ENCODE measurements around the gene MARK3. TPM values are rescaled to one million over a fixed set of nuclear protein-coding genes. Genes with fewer than 3 reads are reported as not detected.

The MARK3 gene
- total RNA-seq, 1 experiment from 2014 or later = 78.0 TPM

GRCh38 chr14:103366741-103367140, 18.5 kb upstream of the MARK3 start:
- Histone ChIP-seq H3K36me3 (ENCODE audit: control insufficient read depth, insufficient read depth, low read length) (no peaks in the 10 kb centered on the region), H3K9me3 (peaks cover 22% of the 10 kb centered on the region), H3K4me3 (ENCODE audit: low read depth, low read length) (no peak overlapping the region), H3K27me3 (replicated peaks; ENCODE audit: control insufficient read depth, insufficient read depth, low read length) (no peaks in the 10 kb centered on the region), H3K4me1 (no peaks in the 10 kb centered on the region)
- no TSS peak for BruUV-seq (replicated peaks)
- intact Hi-C loops (cut with micrococcal nuclease; ENCODE audit: unreplicated experiment) = no loop called here
- no peaks in the 10 kb centered on the region for H3K27me3 Mint-ChIP-seq (ENCODE audit: insufficient read depth, unreplicated experiment)
- TF ChIP-seq, protein P1, sequence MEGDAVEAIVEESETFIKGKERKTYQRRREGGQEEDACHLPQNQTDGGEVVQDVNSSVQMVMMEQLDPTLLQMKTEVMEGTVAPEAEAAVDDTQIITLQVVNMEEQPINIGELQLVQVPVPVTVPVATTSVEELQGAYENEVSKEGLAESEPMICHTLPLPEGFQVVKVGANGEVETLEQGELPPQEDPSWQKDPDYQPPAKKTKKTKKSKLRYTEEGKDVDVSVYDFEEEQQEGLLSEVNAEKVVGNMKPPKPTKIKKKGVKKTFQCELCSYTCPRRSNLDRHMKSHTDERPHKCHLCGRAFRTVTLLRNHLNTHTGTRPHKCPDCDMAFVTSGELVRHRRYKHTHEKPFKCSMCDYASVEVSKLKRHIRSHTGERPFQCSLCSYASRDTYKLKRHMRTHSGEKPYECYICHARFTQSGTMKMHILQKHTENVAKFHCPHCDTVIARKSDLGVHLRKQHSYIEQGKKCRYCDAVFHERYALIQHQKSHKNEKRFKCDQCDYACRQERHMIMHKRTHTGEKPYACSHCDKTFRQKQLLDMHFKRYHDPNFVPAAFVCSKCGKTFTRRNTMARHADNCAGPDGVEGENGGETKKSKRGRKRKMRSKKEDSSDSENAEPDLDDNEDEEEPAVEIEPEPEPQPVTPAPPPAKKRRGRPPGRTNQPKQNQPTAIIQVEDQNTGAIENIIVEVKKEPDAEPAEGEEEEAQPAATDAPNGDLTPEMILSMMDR (IDR thresholded peaks at IDR 0.05; ENCODE audit: insufficient read depth in 1 of 2, low read depth in 1 of 2, low read length in 1 of 2, severe bottlenecking in 1 of 2, unreplicated experiment in 1 of 2) = no peak
- H3K27ac Mint-ChIP-seq (ENCODE audit: unreplicated experiment) = no peak overlapping the region
- H3K9me3 Mint-ChIP-seq (ENCODE audit: unreplicated experiment) = peaks cover 24% of the 10 kb centered on the region
- H3K4me3 Mint-ChIP-seq (ENCODE audit: unreplicated experiment) = no peak overlapping the region
- ChIA-PET CTCF (interaction anchor here (0.6 kb wide), 1 partner anchor 12 kb away, joined by 5 read pairs; no protein-coding TSS in a partner anchor), POLR2A (no interaction called here)
- no peaks in the 10 kb centered on the region for H3K4me1 Mint-ChIP-seq (ENCODE audit: low read depth, unreplicated experiment)
- DNase-seq = no peak
- H3K36me3 Mint-ChIP-seq (ENCODE audit: insufficient read depth, unreplicated experiment) = peaks cover 5% of the 10 kb centered on the region

GRCh38 chr14:103367995-103368394, 17.2 kb upstream of the MARK3 start:
- Histone ChIP-seq H3K27me3 (replicated peaks; ENCODE audit: control insufficient read depth, insufficient read depth, low read length) (no peaks in the 10 kb centered on the region), H3K36me3 (ENCODE audit: control insufficient read depth, insufficient read depth, low read length) (no peaks in the 10 kb centered on the region), H3K4me1 (no peaks in the 10 kb centered on the region), H3K4me3 (ENCODE audit: low read depth, low read length) (no peak overlapping the region), H3K9me3 (peaks cover 10% of the 10 kb centered on the region)
- TF ChIP-seq, protein P1 (IDR thresholded peaks at IDR 0.05; ENCODE audit: insufficient read depth in 1 of 2, low read depth in 1 of 2, low read length in 1 of 2, severe bottlenecking in 1 of 2, unreplicated experiment in 1 of 2) = no peak
- Mint-ChIP-seq H3K27me3 (ENCODE audit: insufficient read depth, unreplicated experiment) (no peaks in the 10 kb centered on the region), H3K36me3 (ENCODE audit: insufficient read depth, unreplicated experiment) (peaks cover 5% of the 10 kb centered on the region), H3K27ac (ENCODE audit: unreplicated experiment) (no peak overlapping the region), H3K4me1 (ENCODE audit: low read depth, unreplicated experiment) (no peaks in the 10 kb centered on the region), H3K9me3 (ENCODE audit: unreplicated experiment) (peaks cover 24% of the 10 kb centered on the region), H3K4me3 (ENCODE audit: unreplicated experiment) (no peak overlapping the region)
- ChIA-PET POLR2A (no interaction called here), CTCF (no interaction called here)
- intact Hi-C loops (cut with micrococcal nuclease; ENCODE audit: unreplicated experiment) = no loop called here
- no peak for DNase-seq
- no TSS peak for BruUV-seq (replicated peaks)

- CTCF ChIA-PET = no interaction called here
- Mint-ChIP-seq H3K4me1 (ENCODE audit: low read depth, unreplicated experiment) (no peaks in the 10 kb centered on the region), H3K4me3 (ENCODE audit: unreplicated experiment) (no peak overlapping the region), H3K9me3 (ENCODE audit: unreplicated experiment) (peaks cover 9% of the 10 kb centered on the region), H3K36me3 (ENCODE audit: insufficient read depth, unreplicated experiment) (no peaks in the 10 kb centered on the region), H3K27ac (ENCODE audit: unreplicated experiment) (no peak overlapping the region), H3K27me3 (ENCODE audit: insufficient read depth, unreplicated experiment) (peaks cover 2% of the 10 kb centered on the region)
- H3K36me3 ChIP-seq (ENCODE audit: control insufficient read depth, insufficient read depth, low read length) = no peaks in the 10 kb centered on the region
- TF ChIP-seq, protein P1 (IDR thresholded peaks at IDR 0.05; ENCODE audit: insufficient read depth in 1 of 2, low read depth in 1 of 2, low read length in 1 of 2, severe bottlenecking in 1 of 2, unreplicated experiment in 1 of 2) = no peak
- POLR2A ChIA-PET = no interaction called here
- no peaks in the 10 kb centered on the region for H3K9me3 ChIP-seq
- no peak for DNase-seq
- intact Hi-C loops (cut with micrococcal nuclease; ENCODE audit: unreplicated experiment) = no loop called here
- no peaks in the 10 kb centered on the region for H3K4me1 ChIP-seq
- no peaks in the 10 kb centered on the region for H3K27me3 ChIP-seq (replicated peaks; ENCODE audit: control insufficient read depth, insufficient read depth, low read length)
- no peak overlapping the region for H3K4me3 ChIP-seq (ENCODE audit: low read depth, low read length)
- no TSS peak for BruUV-seq (replicated peaks)
These were observed 15.1 kb upstream of the MARK3 start for GRCh38 chr14:103370087-103370486.

All from Caco-2 (cell line).